Neural cell (in vitro differentiated cells): ENCODE measurements around the gene HSFX3. TPM values are rescaled to one million over a fixed set of nuclear protein-coding genes. Genes with fewer than 3 reads are reported as not detected.

Experiments
- H2AFZ ChIP-seq: fragments of 200-600, 300-800 bp; sonication (generic), shearing (Covaris generic); 2 replicates; pipeline ENCODE4 v1.6.0; 2014; ENCODE audit warnings: low read depth, mild to moderate bottlenecking, antibody characterized with exemption, low read length, moderate library complexity
- H3F3A ChIP-seq: fragments of 200-600 bp; shearing (Covaris generic); 2 replicates; pipeline ENCODE4 v1.6.1; 2016; ENCODE audit warnings: mild to moderate bottlenecking, moderate library complexity, mixed read lengths, antibody characterized with exemption, low read length; ENCODE audit not compliant: insufficient read depth, poor library complexity, severe bottlenecking
- H3K27ac ChIP-seq: fragments of 200-600, 300-800 bp; sonication (generic), shearing (Covaris generic); 2 replicates; pipeline ENCODE4 v1.5.1; 2014; ENCODE audit warnings: mild to moderate bottlenecking, low read length, moderate library complexity
- H3K27me3 ChIP-seq: fragments of 300-800, 200-600 bp; sonication (generic), shearing (Covaris generic); 2 replicates; pipeline ENCODE4 v1.6.0; 2014; ENCODE audit warnings: mild to moderate bottlenecking, low read depth, low read length, moderate library complexity; ENCODE audit not compliant: insufficient read depth
- H3K36me3 ChIP-seq: fragments of 300-800, 200-600 bp; sonication (generic), shearing (Covaris generic); 2 replicates; pipeline ENCODE4 v1.5.1; 2014; ENCODE audit warnings: mild to moderate bottlenecking, antibody characterized with exemption, low read length, moderate library complexity; ENCODE audit not compliant: insufficient read depth
- H3K4me2 ChIP-seq: fragments of 300-800, 200-600 bp; sonication (generic), shearing (Covaris generic); 2 replicates; pipeline ENCODE4 v1.6.0; 2014; ENCODE audit warnings: mild to moderate bottlenecking, low read length
- H3K4me3 ChIP-seq: fragments of 300-800, 200-600 bp; sonication (generic), shearing (Covaris generic); 2 replicates; pipeline ENCODE4 v1.5.1; 2014; ENCODE audit warnings: mild to moderate bottlenecking, low read length, moderate library complexity
- H3K79me2 ChIP-seq: fragments of 200-600 bp; shearing (Covaris generic); replicated peaks from 2 replicates; pipeline ENCODE4 v1.6.0; 2014; ENCODE audit warnings: mild to moderate bottlenecking, low read length, moderate library complexity; ENCODE audit not compliant: insufficient read depth
- H3K9ac ChIP-seq: fragments of 300-800, 200-600 bp; sonication (generic), shearing (Covaris generic); 2 replicates; pipeline ENCODE4 v1.6.1; 2016; ENCODE audit warnings: mild to moderate bottlenecking, low read length, mixed read lengths
- H3K9me2 ChIP-seq: fragments of 200-600 bp; shearing (Covaris generic); 2 replicates; pipeline ENCODE4 v1.6.1; 2016; ENCODE audit warnings: mild to moderate bottlenecking, low read length, mixed read lengths; ENCODE audit not compliant: insufficient read depth
- H3K9me3 ChIP-seq: fragments of 200-600, 300-800 bp; sonication (generic), shearing (Covaris generic); 2 replicates; pipeline ENCODE4 v1.6.1; 2016; ENCODE audit warnings: mild to moderate bottlenecking, mixed run types, low read length, moderate library complexity, mixed read lengths
- H4K20me1 ChIP-seq: fragments of 200-600 bp; shearing (Covaris generic); 2 replicates; pipeline ENCODE4 v1.6.1; 2016; ENCODE audit warnings: mild to moderate bottlenecking, mixed run types; ENCODE audit not compliant: insufficient read depth
- CTCF ChIP-seq: fragments of 450-650 bp; IDR thresholded peaks from 2 replicates; pipeline ENCODE4 v1.5.1; 2014; ENCODE audit warnings: antibody characterized with exemption, mild to moderate bottlenecking, moderate library complexity; ENCODE audit not compliant: poor library complexity, severe bottlenecking
- EP300 ChIP-seq: fragments of 450-650 bp; conservative IDR thresholded peaks from 2 replicates; pipeline ENCODE4 v1.6.1; 2014; ENCODE audit warnings: antibody characterized with exemption, mild to moderate bottlenecking, moderate library complexity; ENCODE audit not compliant: poor library complexity, severe bottlenecking
- EZH2 ChIP-seq: fragments of 200-600, 300-800 bp; shearing (Covaris generic), sonication (generic); IDR thresholded peaks from 2 replicates; pipeline ENCODE4 v1.6.1; 2014; ENCODE audit warnings: antibody characterized with exemption, low read length, borderline replicate concordance, mild to moderate bottlenecking; ENCODE audit not compliant: insufficient read depth, poor library complexity, severe bottlenecking
- MXI1 ChIP-seq: fragments of 450-650 bp; conservative IDR thresholded peaks from 2 replicates; pipeline ENCODE4 v1.6.1; 2014; ENCODE audit warnings: antibody characterized with exemption, mild to moderate bottlenecking; ENCODE audit not compliant: poor library complexity, severe bottlenecking
- POLR2AphosphoS5 ChIP-seq: IDR thresholded peaks from 2 replicates; pipeline ENCODE4 v1.6.1; 2012
- RAD21 ChIP-seq: fragments of 450-650 bp; conservative IDR thresholded peaks from 2 replicates; pipeline ENCODE4 v1.6.1; 2014; ENCODE audit warnings: antibody characterized with exemption, mild to moderate bottlenecking, moderate library complexity
- REST ChIP-seq: IDR thresholded peaks from 2 replicates; pipeline ENCODE4 v1.6.1; 2012; ENCODE audit warnings: borderline replicate concordance
- SMC3 ChIP-seq: fragments of 450-650 bp; conservative IDR thresholded peaks from 2 replicates; pipeline ENCODE4 v1.6.1; 2014; ENCODE audit warnings: antibody characterized with exemption, mild to moderate bottlenecking, moderate library complexity; ENCODE audit not compliant: poor library complexity
- TAF1 ChIP-seq: IDR thresholded peaks from 2 replicates; pipeline ENCODE4 v1.6.1; 2012; ENCODE audit warnings: low read depth
- polyA plus RNA-seq: library from polyadenylated mRNA; depleted of rRNA; stranded (reverse); fragments of >200 nt; gene quantifications from 2 replicates; pipeline ENCODE4 v1.2.3, GENCODE V29; 2014

The HSFX3 gene
- polyA plus RNA-seq, 1 donor from 2014 or later: not detected

- Histone ChIP-seq H3F3A (no peaks in the 10 kb centered on the region), H3K36me3 (no peaks in the 10 kb centered on the region), H3K79me2 (no peaks in the 10 kb centered on the region), H3K4me2 (no peak overlapping the region), H3K27me3 (no peaks in the 10 kb centered on the region), H3K9ac (no peak overlapping the region), H3K4me3 (no peak overlapping the region), H3K9me3 (no peaks in the 10 kb centered on the region), H4K20me1 (no peaks in the 10 kb centered on the region), H3K9me2 (no peaks in the 10 kb centered on the region), H2AFZ (no peak overlapping the region), H3K27ac (no peak overlapping the region)
- TF ChIP-seq TAF1 (no peak), POLR2AphosphoS5 (no peak), CTCF (no peak), RAD21 (no peak), EP300 (no peak), SMC3 (no peak), REST (no peak), EZH2 (no peak), MXI1 (no peak)
Observed at GRCh38 chrX:149518236-149518635, 31.5 kb downstream of the HSFX3 start.

- Histone ChIP-seq H2AFZ (no peak overlapping the region), H4K20me1 (no peaks in the 10 kb centered on the region), H3K9me2 (no peaks in the 10 kb centered on the region), H3K79me2 (no peaks in the 10 kb centered on the region), H3K9me3 (no peaks in the 10 kb centered on the region), H3K9ac (no peak overlapping the region), H3K4me2 (no peak overlapping the region), H3K27me3 (no peaks in the 10 kb centered on the region), H3K36me3 (no peaks in the 10 kb centered on the region), H3F3A (no peaks in the 10 kb centered on the region), H3K27ac (no peak overlapping the region), H3K4me3 (no peak overlapping the region)
- TF ChIP-seq TAF1: no peak
- no peak for TF ChIP-seq SMC3
- no peak for TF ChIP-seq MXI1
Observed at GRCh38 chrX:149517308-149517707, 32.4 kb downstream of the HSFX3 start.

- H3K9ac ChIP-seq: no peak overlapping the region
- H3F3A ChIP-seq: no peaks in the 10 kb centered on the region
- no peak for TF ChIP-seq RAD21
- TF ChIP-seq POLR2AphosphoS5: no peak
- TF ChIP-seq CTCF: no peak
- TF ChIP-seq EP300: no peak
- TF ChIP-seq EZH2: no peak
- TF ChIP-seq SMC3: no peak
- no peak for TF ChIP-seq TAF1
- no peak for TF ChIP-seq REST
- TF ChIP-seq MXI1: no peak
- H4K20me1 ChIP-seq: no peaks in the 10 kb centered on the region
- no peaks in the 10 kb centered on the region for H3K9me2 ChIP-seq
- no peak overlapping the region for H3K27ac ChIP-seq
- H3K36me3 ChIP-seq: no peaks in the 10 kb centered on the region
- H3K4me3 ChIP-seq: no peak overlapping the region
- H2AFZ ChIP-seq: no peak overlapping the region
- no peak overlapping the region for H3K4me2 ChIP-seq
- no peaks in the 10 kb centered on the region for H3K27me3 ChIP-seq
- H3K79me2 ChIP-seq: no peaks in the 10 kb centered on the region
- no peaks in the 10 kb centered on the region for H3K9me3 ChIP-seq
Observed at GRCh38 chrX:149516604-149517003, 33.1 kb downstream of the HSFX3 start.
